Stimulated activated CD4-positive, alpha-beta T cell treated with anti-CD3 and anti-CD28 coated beads, Interleukin-4, amount 100 ng/mL, for 1 hour (primary cell): Measurements from ENCODE around the gene HOGA1.

ENCODE experiments used
- DNase-seq: peaks from one replicate; pipeline ENCODE4 v3.0.0-alpha.2; 2020

HOGA1 gene

GRCh38 chr10:97580421-97581367 is 3.5 kb upstream of the HOGA1 start:
- DNase-seq, result no peak

- no peak for DNase-seq
These were observed 2.0 kb upstream of the HOGA1 start for GRCh38 chr10:97582169-97582568.

DNA sequence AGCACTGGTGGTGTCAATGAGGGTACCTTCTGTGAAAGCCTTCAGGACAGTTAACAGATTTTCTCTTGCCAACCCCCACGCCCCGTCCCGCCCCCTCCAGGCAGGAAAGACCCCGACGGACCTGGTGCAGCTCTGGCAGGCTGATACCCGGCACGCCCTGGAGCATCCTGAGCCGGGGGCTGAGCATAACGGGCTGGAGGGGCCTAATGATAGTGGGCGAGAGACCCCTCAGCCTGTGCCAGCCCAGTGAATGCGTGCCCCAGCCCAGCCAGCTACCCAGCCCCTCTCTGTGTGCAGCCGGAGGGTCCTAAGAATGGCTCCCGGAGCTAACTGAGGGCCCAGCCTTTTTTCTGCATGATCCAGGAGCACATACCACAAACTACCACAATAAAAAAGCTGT is 713 bp upstream of the HOGA1 start:
- DNase-seq, result no peak

DNA sequence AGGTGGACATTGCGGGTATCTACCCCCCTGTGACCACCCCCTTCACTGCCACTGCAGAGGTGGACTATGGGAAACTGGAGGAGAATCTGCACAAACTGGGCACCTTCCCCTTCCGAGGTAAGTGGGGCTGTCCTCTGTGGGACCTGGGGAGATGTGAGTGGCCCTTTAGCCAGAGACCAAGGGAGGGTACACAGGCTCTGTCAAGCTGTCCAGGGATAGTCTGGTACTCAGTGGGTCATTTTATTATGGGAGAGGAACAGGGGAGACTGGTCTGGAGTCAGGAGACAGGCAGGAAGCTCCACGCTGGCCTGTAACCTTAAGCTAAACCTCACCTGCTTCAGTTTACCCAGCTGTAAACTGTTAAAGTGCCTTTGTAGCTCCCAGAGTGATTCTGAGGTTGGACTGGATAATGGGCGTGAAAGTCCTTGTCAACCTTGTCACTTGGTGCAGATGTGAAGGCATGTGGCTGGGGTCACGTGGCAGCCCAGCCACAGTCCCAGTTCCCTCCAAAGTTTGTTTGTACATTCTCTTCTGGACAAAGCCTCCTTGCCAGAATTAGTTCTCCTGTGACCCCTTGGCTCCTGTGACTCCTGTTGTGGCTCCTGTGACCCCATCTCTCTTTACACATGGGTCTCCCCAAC is 729 bp downstream of the HOGA1 start:
- no peak for DNase-seq

DNA sequence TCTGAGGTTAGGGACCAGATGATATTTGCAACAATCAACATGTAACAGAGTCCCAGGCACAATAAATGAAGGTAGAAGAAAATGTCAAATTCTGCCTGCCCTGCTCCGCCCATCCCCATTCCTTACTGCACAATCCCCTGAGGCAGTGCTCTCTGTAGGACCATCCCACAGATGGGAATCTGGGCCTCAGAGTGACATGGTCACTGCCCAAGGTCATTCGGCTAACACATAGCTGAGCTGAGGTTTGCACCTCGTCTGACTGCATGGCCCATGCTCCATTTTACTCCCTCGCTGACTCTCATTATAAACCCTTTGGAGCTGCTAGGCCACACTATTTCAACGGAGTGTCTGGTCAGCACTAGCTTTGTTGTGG is 1.2 kb downstream of the HOGA1 start:
- DNase-seq, result no peak

DNA sequence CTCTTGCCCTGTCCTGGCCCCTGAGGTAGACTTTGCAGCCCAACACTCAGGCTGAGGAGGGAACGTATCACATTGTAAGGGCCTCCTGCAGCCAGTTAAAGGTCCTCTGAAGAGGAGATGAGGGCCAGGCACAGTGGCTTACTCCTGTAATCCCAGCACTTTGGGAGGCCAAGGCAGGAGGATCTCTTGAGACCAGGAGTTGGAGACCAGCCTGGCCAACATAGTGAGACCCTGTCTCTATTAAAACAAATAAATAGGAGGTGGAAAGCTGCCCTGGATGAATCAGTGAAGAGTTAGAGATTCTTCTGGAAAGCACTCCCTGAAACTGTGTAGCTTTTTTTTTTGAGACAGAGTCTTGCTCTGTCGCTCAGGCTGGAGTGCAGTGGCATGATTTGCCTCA is 3.0 kb downstream of the HOGA1 start:
- no peak for DNase-seq

- DNase-seq, result no peak
These were observed 5.3 kb downstream of the HOGA1 start, which contains the start of gene C10orf62 for GRCh38 chr10:97589479-97589878. Gene C10orf62 (plus strand): TSS chr10:97589721. CDS start chr10:97589898, 177 bp downstream.

DNA sequence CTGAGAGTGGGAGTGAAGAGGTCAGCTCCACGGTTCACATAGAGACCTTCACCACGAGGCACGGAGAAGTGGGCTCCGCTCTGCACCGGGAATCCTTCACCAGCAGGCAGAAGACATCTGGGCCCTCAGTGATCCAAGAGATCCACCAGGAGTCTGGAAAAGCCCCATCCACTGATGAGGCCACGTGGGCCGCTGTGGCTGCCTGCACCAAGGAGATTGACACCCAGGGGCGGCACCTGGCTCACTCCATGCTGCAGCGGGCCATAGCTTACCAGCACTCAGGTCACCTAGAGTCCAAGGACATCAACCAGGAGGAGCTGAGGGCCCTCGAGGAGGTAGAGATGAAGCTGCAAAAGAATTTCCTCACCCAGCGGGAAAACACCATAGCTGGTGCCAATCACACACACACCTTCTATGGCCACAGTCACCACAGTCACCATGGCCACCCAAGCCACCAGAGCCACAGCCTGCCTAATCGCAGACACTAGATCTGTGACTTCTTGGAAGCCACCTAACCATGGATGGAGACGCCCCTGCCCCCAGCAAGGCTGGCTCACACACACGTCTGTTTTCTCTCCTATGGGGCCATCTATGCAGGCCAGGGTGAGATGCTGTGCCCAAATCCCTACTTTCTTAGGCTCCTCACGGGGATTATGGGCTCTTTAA is 6.0 kb downstream of the HOGA1 start:
- DNase-seq, result no peak

GRCh38 chr10:97590748-97591495 is 6.7 kb downstream of the HOGA1 start:
- no peak for DNase-seq

GRCh38 chr10:97593421-97593820 is 9.2 kb downstream of the HOGA1 start:
- DNase-seq, result no peak

GRCh38 chr10:97596101-97597082 is 12.2 kb downstream of the HOGA1 start:
- DNase-seq, result no peak

GRCh38 chr10:97597778-97598177 is 13.6 kb downstream of the HOGA1 start:
- no peak for DNase-seq

DNA sequence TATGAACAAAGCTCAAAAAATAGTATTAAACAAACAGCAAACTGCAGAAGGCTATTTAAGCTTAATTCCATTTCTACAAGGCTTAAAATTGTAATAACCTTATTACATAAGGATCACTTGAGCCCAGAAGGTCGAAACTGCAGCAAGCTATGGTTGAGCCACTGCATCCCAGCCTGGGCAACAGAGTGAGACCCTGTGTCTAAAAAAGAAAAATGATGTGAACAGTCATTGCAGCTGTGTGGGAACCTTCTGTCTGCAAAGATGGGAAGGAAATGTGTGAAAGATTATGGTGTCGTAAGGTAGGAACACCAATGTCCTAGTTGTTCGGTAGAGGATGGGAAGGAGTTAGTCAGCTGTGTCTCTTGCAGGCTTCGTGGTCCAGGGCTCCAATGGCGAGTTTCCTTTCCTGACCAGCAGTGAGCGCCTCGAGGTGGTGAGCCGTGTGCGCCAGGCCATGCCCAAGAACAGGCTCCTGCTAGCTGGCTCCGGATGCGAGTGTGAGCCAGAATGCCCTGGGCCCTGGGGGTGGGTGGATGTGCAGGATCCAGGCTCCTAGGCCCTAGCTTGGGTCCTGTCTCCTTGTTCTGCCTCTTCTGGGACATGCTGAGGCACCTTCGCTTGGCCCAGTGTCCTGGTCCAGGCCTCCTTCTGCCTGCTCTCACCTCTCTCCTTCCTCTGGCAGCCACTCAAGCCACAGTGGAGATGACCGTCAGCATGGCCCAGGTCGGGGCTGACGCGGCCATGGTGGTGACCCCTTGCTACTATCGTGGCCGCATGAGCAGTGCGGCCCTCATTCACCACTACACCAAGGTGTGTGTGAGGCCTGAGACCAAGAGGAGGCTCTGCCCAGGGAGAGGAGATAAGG is 14.4 kb downstream of the HOGA1 start:
- no peak for DNase-seq

DNA sequence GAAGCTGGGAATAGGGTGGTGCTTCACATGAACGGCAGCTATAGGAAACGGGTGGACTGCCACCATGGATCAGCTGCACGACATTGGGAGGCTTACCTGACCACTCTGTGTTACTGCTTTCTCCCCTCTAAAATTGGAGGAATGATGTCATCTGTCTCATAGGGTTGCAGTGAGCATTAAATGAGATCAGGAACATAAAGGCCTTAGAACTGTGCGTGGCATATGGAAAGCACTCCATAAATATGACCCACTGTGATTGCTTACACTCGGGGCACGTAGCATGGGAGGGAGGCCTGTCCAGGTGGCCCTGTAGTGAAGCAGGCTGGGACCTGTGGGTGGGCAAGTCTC is 15.1 kb downstream of the HOGA1 start:
- DNase-seq, result no peak

GRCh38 chr10:97600616-97601015 is 16.4 kb downstream of the HOGA1 start:
- DNase-seq, result no peak

- no peak for DNase-seq
These were observed 17.4 kb downstream of the HOGA1 start for GRCh38 chr10:97601268-97602215.

DNA sequence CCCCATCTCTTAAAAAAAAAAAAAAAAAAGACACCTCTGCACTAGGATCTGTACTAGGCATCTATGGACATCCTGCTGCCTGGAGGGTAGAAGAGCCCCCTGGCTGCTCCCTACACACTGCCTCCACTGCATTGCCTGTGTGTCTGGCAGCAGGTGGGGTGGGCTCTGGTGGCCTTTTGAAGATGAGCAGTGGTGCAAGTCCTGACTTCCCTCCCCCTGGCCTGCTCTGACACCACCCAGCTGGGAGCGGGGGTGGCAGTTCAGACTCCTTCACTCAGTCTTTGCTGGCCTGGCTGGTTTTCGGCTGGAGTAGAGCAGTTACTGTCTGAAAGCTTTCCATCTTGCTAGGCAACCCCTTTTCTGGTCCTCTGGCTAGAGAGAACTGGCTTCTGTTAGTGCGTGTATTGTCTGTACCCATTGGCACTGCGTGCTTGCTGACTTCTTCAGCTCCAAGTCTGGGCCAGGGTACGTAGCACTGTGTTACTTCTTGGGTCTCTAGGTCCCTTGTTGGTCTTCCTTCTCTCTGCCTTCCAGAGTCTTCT is 23.0 kb downstream of the HOGA1 start:
- no peak for DNase-seq

DNA sequence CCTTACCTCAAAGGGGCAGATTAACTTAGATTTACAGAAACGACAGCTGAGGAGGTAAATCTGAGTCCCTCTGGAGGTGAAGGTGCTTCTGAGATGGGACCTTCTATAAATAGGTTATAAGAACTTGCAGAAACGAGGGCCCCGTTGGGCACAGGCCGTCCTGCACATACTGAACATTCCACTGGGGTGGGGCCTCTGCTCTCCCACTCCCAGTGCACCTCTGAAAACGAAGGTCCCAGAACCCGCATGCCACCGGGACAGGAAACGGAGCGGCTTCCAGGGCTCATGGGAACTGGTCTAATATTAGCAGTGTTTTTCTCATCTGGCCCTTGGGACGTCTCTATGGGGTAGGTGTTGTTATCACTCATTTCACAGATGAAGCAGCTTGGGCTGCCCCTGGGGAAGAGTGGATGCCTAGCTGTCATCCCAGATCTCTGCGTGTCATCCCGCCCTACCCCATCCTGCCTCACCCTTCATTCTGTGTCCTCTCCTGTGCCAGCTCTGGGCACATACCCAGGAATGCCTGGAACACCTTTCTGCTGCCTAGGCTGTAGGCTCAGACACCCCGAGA is 24.9 kb downstream of the HOGA1 start:
- DNase-seq, result no peak

DNA sequence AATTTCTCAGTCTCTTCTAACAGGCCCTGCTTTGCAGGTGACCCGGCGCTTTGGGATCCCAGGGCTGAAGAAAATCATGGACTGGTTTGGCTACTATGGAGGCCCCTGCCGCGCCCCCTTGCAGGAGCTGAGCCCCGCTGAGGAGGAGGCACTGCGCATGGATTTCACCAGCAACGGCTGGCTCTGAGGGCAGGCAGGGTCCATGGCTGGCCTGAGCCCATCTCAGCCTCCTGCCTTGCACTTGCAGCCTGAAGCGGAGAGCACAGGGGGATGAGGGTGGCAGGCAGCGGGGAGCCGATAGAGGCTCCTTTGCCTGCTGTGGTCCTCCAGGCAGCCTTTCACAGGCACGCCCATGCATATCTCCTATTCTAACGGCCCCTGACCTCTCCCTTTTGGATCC is 27.3 kb downstream of the HOGA1 start:
- no peak for DNase-seq
